OCI-LY7 (cell line): Measurements from ENCODE around the gene HADHB. TPM values are rescaled to one million over a fixed set of nuclear protein-coding genes. Genes with fewer than 3 reads are reported as not detected.

Experiments used
- BruUV-seq: library from RNA; stranded (reverse); fragments of 400-500 nt; replicated peaks from 2 replicates; lab custom pipeline; 2021; lab: Mats Ljungman, UMichigan
- CTCF ChIA-PET: fragments of 300-600 bp; sonication (Branson Sonifier 250); formaldehyde crosslinking; loops from one replicate; lab custom pipeline; 2022; ENCODE audit warnings: antibody characterized with exemption; ENCODE audit not compliant: unreplicated experiment; lab: Charles Lee
- POLR2A ChIA-PET: fragments of 300-600 bp; sonication (Branson Sonifier 250); formaldehyde crosslinking; loops from one replicate; lab custom pipeline; 2022; ENCODE audit warnings: antibody characterized with exemption; lab: Charles Lee
- DNase-seq: peaks from one replicate; pipeline ENCODE4 v3.0.0-alpha.2; 2015; ENCODE audit warnings: low spot score
- H2AFZ ChIP-seq: fragments of 200-600 bp; sonication (generic), shearing (Covaris generic); 2 replicates; pipeline ENCODE4 v1.6.1; 2014; ENCODE audit warnings: mild to moderate bottlenecking, antibody characterized with exemption, low read length, moderate library complexity
- H3K27ac ChIP-seq: fragments of 200-600 bp; sonication (generic); 2 replicates; pipeline ENCODE4 v1.5.1; 2014; ENCODE audit warnings: mixed run types, low read depth, mild to moderate bottlenecking, moderate library complexity, low read length, inconsistent platforms; ENCODE audit not compliant: poor library complexity, severe bottlenecking
- H3K36me3 ChIP-seq: fragments of 200-600 bp; sonication (generic); 2 replicates; pipeline ENCODE4 v1.6.1; 2014; ENCODE audit warnings: mild to moderate bottlenecking, antibody characterized with exemption, low read length, moderate library complexity, mixed read lengths; ENCODE audit not compliant: insufficient read depth
- H3K4me1 ChIP-seq: fragments of 200-600 bp; sonication (generic); 2 replicates; pipeline ENCODE4 v1.5.1; 2014; ENCODE audit warnings: mild to moderate bottlenecking, low read length; ENCODE audit not compliant: insufficient read depth, poor library complexity, severe bottlenecking
- H3K4me2 ChIP-seq: fragments of 200-600 bp; sonication (generic); 2 replicates; pipeline ENCODE4 v1.6.1; 2014; ENCODE audit warnings: mild to moderate bottlenecking, low read length
- H3K4me3 ChIP-seq: fragments of 200-600 bp; sonication (generic); 2 replicates; pipeline ENCODE4 v1.5.1; 2014; ENCODE audit warnings: mild to moderate bottlenecking, low read depth, low read length; ENCODE audit not compliant: poor library complexity, severe bottlenecking
- H3K79me2 ChIP-seq: fragments of 200-600 bp; sonication (generic); 2 replicates; pipeline ENCODE4 v1.6.1; 2016; ENCODE audit warnings: low read depth, mild to moderate bottlenecking, low read length, moderate library complexity, mixed read lengths; ENCODE audit not compliant: insufficient read depth
- H3K9me2 ChIP-seq: fragments of 200-600 bp; sonication (generic); 2 replicates; pipeline ENCODE4 v1.6.1; 2016; ENCODE audit warnings: mild to moderate bottlenecking, low read length, mixed read lengths; ENCODE audit not compliant: insufficient read depth
- H3K9me3 ChIP-seq: fragments of 200-600 bp; sonication (generic); 2 replicates; pipeline ENCODE4 v1.6.1; 2014; ENCODE audit warnings: mild to moderate bottlenecking, mixed run types, low read length, mixed read lengths
- H4K20me1 ChIP-seq: fragments of 200-600 bp; sonication (generic); 2 replicates; pipeline ENCODE4 v1.6.1; 2014; ENCODE audit warnings: mild to moderate bottlenecking, antibody characterized with exemption, low read length, moderate library complexity, mixed read lengths; ENCODE audit not compliant: insufficient read depth
- CTCF ChIP-seq: fragments of 200-600 bp; sonication (generic); conservative IDR thresholded peaks from 2 replicates; pipeline ENCODE4 v1.5.1; 2014; ENCODE audit warnings: mild to moderate bottlenecking, antibody characterized with exemption, low read length, moderate library complexity, mixed read lengths
- EZH2phosphoT487 ChIP-seq: fragments of 200-600 bp; sonication (generic); IDR thresholded peaks from 2 replicates; pipeline ENCODE4 v1.6.1; 2018; ENCODE audit warnings: low read depth, borderline replicate concordance, mild to moderate bottlenecking, mixed run types, antibody characterized with exemption, low read length, moderate library complexity, mixed read lengths
- intact Hi-C: fragments of 100-400 bp; cut with micrococcal nuclease; formaldehyde crosslinking; loops from one replicate; pipeline ENCODE4 v1.10.0; 2022; ENCODE audit not compliant: unreplicated experiment
- total RNA-seq, 2 experiments: library from RNA; depleted of rRNA in 1 of 2; stranded (reverse); fragments of >200 nt in 1 of 2; shearing (Covaris generic) in 1 of 2; gene quantifications; 2 replicates each; pipeline ENCODE4 v1.2.3, GENCODE V29; 2014 to 2022

HADHB gene
- total RNA-seq, 2 experiments from 2014 or later = 35.5 to 55.7 TPM

DNA sequence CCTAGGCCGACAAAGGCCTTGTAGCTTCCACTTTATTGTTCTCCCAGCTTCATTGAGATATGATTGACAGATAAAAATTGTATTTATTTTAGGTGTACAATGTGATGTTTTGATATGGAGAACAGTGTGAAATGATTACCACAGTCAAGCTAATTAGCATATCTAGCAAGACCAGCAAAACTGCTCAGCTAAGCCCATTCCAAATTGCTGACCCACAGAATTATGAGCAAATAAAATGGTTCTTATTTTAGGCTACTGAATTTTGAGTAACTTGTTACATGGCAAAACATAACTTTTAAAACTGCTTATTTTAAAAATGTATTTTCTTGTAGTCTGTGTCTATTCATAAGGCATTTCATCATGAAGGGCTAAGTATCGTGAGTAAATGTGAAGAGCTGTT is 92.6 kb downstream of the HADHB start:
- Histone ChIP-seq H2AFZ (no peak overlapping the region), H3K27ac (no peak overlapping the region), H3K36me3 (no peaks in the 10 kb centered on the region), H3K4me1 (no peaks in the 10 kb centered on the region), H3K9me3 (no peaks in the 10 kb centered on the region), H3K79me2 (no peaks in the 10 kb centered on the region), H3K9me2 (0 out of 2 replicates have a peak, but pooled peaks cover 3% of the 10 kb centered on the region), H3K4me3 (no peak overlapping the region), H3K4me2 (no peak overlapping the region), H4K20me1 (no peaks in the 10 kb centered on the region)
- ChIA-PET CTCF (no interaction called here), POLR2A (no interaction called here)
- intact Hi-C loops = no loop called here
- TF ChIP-seq CTCF = no peak
- no peak for TF ChIP-seq EZH2phosphoT487
- DNase-seq = no peak
- no TSS peak for BruUV-seq

Other genes starting within 250 kb of the HADHB start
- 58.3 and 109 TPM in 2 replicates for gene RAB10, start 210.9 kb upstream of the HADHB start, total RNA-seq (2014; rRNA removed; shearing (Covaris generic))
- 83.9 and 96.7 TPM in 2 replicates for gene RAB10, start 210.9 kb upstream of the HADHB start, total RNA-seq (2022)
- not detected in 2 replicates for gene GAREM2, start 71.9 kb upstream of the HADHB start, total RNA-seq (2014; rRNA removed; shearing (Covaris generic))
- gene GAREM2, start 71.9 kb upstream of the HADHB start, total RNA-seq (2022) = 0.11 TPM in 1 of 2 replicates, not detected in the other
- 126 and 131 TPM in 2 replicates for gene HADHA, start 307 bp upstream of the HADHB start, total RNA-seq (2014; rRNA removed; shearing (Covaris generic))
- gene HADHA, start 307 bp upstream of the HADHB start, total RNA-seq (2022) = 150 and 157 TPM in 2 replicates
- gene SELENOI, start 101.2 kb downstream of the HADHB start, total RNA-seq (2014; rRNA removed; shearing (Covaris generic)) = 29.0 TPM in 2 replicates
- 44.8 and 53.1 TPM in 2 replicates for gene SELENOI, start 101.2 kb downstream of the HADHB start, total RNA-seq (2022)
- 0.90 and 3.8 TPM in 2 replicates for gene ADGRF3, start 101.8 kb downstream of the HADHB start, total RNA-seq (2014; rRNA removed; shearing (Covaris generic))
- 3.9 and 4.7 TPM in 2 replicates for gene ADGRF3, start 101.8 kb downstream of the HADHB start, total RNA-seq (2022)
- gene DRC1, start 157.0 kb downstream of the HADHB start, total RNA-seq (2014; rRNA removed; shearing (Covaris generic)) = not detected in 2 replicates
- gene DRC1, start 157.0 kb downstream of the HADHB start, total RNA-seq (2022) = not detected in 2 replicates
- gene OTOF, start 233.2 kb downstream of the HADHB start, total RNA-seq (2014; rRNA removed; shearing (Covaris generic)) = not detected in 2 replicates
- not detected in 2 replicates for gene OTOF, start 233.2 kb downstream of the HADHB start, total RNA-seq (2022)